ENCODE data around the gene SYN1. TPM values are rescaled to one million over a fixed set of nuclear protein-coding genes. Genes with fewer than 3 reads are reported as not detected.

The SYN1 gene
- polyA plus RNA-seq, 1 donor (not counting 4 experiments of a cell fraction or from before 2014, with no cell fraction given) = 0.07 TPM

GRCh38 chrX:47530049-47530448 is 89.6 kb downstream of the SYN1 start:
- no peaks in the 10 kb centered on the region for H3K36me3 ChIP-seq (ENCODE audit: control insufficient read depth in 2 of 2, extremely low read depth in 1 of 2, insufficient read depth in 2 of 2, low read length in 2 of 2)
- FAIRE-seq = no peak
- H3K9me1 ChIP-seq (ENCODE audit: control insufficient read depth, extremely low read depth, insufficient read depth, low read length) = no peaks in the 10 kb centered on the region
- H3K27me3 ChIP-seq (ENCODE audit: control insufficient read depth, extremely low read depth, insufficient read depth, low read length) = no peaks in the 10 kb centered on the region
- no peak overlapping the region for H3K9ac ChIP-seq (ENCODE audit: control insufficient read depth, extremely low read depth, insufficient read depth, low read length)
- H3K4me3 ChIP-seq (ENCODE audit: control insufficient read depth in 2 of 3, extremely low read depth in 1 of 3, insufficient read depth in 2 of 3, low read depth in 1 of 3, low read length in 3 of 3) = no peak overlapping the region
- no peaks in the 10 kb centered on the region for H3K4me1 ChIP-seq (ENCODE audit: control insufficient read depth, extremely low read depth, insufficient read depth, low read length)
- H2AFZ ChIP-seq (ENCODE audit: control insufficient read depth, low read length) = no peak overlapping the region
- no peak overlapping the region for H3K27ac ChIP-seq (ENCODE audit: control insufficient read depth, insufficient read depth, low read length)
- H3K4me2 ChIP-seq (ENCODE audit: control insufficient read depth, extremely low read depth, insufficient read depth, low read depth, low read length) = no peak overlapping the region
- no peaks in the 10 kb centered on the region for H3K9me3 ChIP-seq (ENCODE audit: control insufficient read depth, low read depth, low read length)
- DNase-seq (ENCODE audit: low read depth, low spot score) = no peak
- no peaks in the 10 kb centered on the region for H4K20me1 ChIP-seq (ENCODE audit: control insufficient read depth, extremely low read depth, insufficient read depth, low read length)
- TF ChIP-seq CTCF (optimal IDR thresholded peaks at IDR 0.05 in 1 of 3, IDR thresholded peaks at IDR 0.05 in 1 of 3, conservative IDR thresholded peaks at IDR 0.05 in 1 of 3; ENCODE audit: extremely low read depth in 1 of 3, insufficient read depth in 2 of 3, low read length in 3 of 3) = no peak
- TF ChIP-seq EZH2 (IDR thresholded peaks at IDR 0.05; ENCODE audit: low read length) = no peak
- dilution Hi-C loops (cut with MboI; ENCODE audit: extremely low pct_ligation_motif_present, low sequenced_read_pairs) = no loop called here
- H3K79me2 ChIP-seq (ENCODE audit: control insufficient read depth, insufficient read depth, low read length) = no peaks in the 10 kb centered on the region

- H3K4me1 ChIP-seq (ENCODE audit: control insufficient read depth, extremely low read depth, insufficient read depth, low read length) = no peaks in the 10 kb centered on the region
- no peak for DNase-seq (ENCODE audit: low read depth, low spot score)
- H3K9me3 ChIP-seq (ENCODE audit: control insufficient read depth, low read depth, low read length) = no peaks in the 10 kb centered on the region
- no peak overlapping the region for H3K4me2 ChIP-seq (ENCODE audit: control insufficient read depth, extremely low read depth, insufficient read depth, low read depth, low read length)
- FAIRE-seq = no peak
- H4K20me1 ChIP-seq (ENCODE audit: control insufficient read depth, extremely low read depth, insufficient read depth, low read length) = no peaks in the 10 kb centered on the region
- H3K27ac ChIP-seq (ENCODE audit: control insufficient read depth, insufficient read depth, low read length) = no peak overlapping the region
- TF ChIP-seq EZH2 (IDR thresholded peaks at IDR 0.05; ENCODE audit: low read length) = no peak
- H3K79me2 ChIP-seq (ENCODE audit: control insufficient read depth, insufficient read depth, low read length) = no peaks in the 10 kb centered on the region
- dilution Hi-C loops (cut with MboI; ENCODE audit: extremely low pct_ligation_motif_present, low sequenced_read_pairs) = no loop called here
- H3K9ac ChIP-seq (ENCODE audit: control insufficient read depth, extremely low read depth, insufficient read depth, low read length) = no peak overlapping the region
- H3K4me3 ChIP-seq (ENCODE audit: control insufficient read depth in 2 of 3, extremely low read depth in 1 of 3, insufficient read depth in 2 of 3, low read depth in 1 of 3, low read length in 3 of 3) = no peak overlapping the region
- H2AFZ ChIP-seq (ENCODE audit: control insufficient read depth, low read length) = no peak overlapping the region
- H3K36me3 ChIP-seq (ENCODE audit: control insufficient read depth in 2 of 2, extremely low read depth in 1 of 2, insufficient read depth in 2 of 2, low read length in 2 of 2) = no peaks in the 10 kb centered on the region
- no peaks in the 10 kb centered on the region for H3K9me1 ChIP-seq (ENCODE audit: control insufficient read depth, extremely low read depth, insufficient read depth, low read length)
- no peaks in the 10 kb centered on the region for H3K27me3 ChIP-seq (ENCODE audit: control insufficient read depth, extremely low read depth, insufficient read depth, low read length)
These were observed 90.1 kb downstream of the SYN1 start for GRCh38 chrX:47529548-47529947.

GRCh38 chrX:47523713-47524166 is 95.9 kb downstream of the SYN1 start:
- no peak overlapping the region for H3K27ac ChIP-seq (ENCODE audit: control insufficient read depth, insufficient read depth, low read length)
- H3K4me1 ChIP-seq (ENCODE audit: control insufficient read depth, extremely low read depth, insufficient read depth, low read length) = peaks cover 3% of the 10 kb centered on the region
- DNase-seq (ENCODE audit: low read depth, low spot score) (no peak), FAIRE-seq (no peak)
- no peaks in the 10 kb centered on the region for H3K36me3 ChIP-seq (ENCODE audit: control insufficient read depth in 2 of 2, extremely low read depth in 1 of 2, insufficient read depth in 2 of 2, low read length in 2 of 2)
- H4K20me1 ChIP-seq (ENCODE audit: control insufficient read depth, extremely low read depth, insufficient read depth, low read length) = no peaks in the 10 kb centered on the region
- H3K9me3 ChIP-seq (ENCODE audit: control insufficient read depth, low read depth, low read length) = no peaks in the 10 kb centered on the region
- peak overlapping the region; percentile 33 for H3K9ac ChIP-seq (ENCODE audit: control insufficient read depth, extremely low read depth, insufficient read depth, low read length)
- peak overlapping the region; percentile 33 to 52 (median 43) for H3K4me3 ChIP-seq (ENCODE audit: control insufficient read depth in 2 of 3, extremely low read depth in 1 of 3, insufficient read depth in 2 of 3, low read depth in 1 of 3, low read length in 3 of 3)
- dilution Hi-C loops (cut with MboI; ENCODE audit: extremely low pct_ligation_motif_present, low sequenced_read_pairs) = no loop called here
- no peaks in the 10 kb centered on the region for H3K79me2 ChIP-seq (ENCODE audit: control insufficient read depth, insufficient read depth, low read length)
- H3K27me3 ChIP-seq (ENCODE audit: control insufficient read depth, extremely low read depth, insufficient read depth, low read length) = no peaks in the 10 kb centered on the region
- H2AFZ ChIP-seq (ENCODE audit: control insufficient read depth, low read length) = peak overlapping the region; percentile 62
- no peak for TF ChIP-seq CTCF (optimal IDR thresholded peaks at IDR 0.05 in 1 of 3, IDR thresholded peaks at IDR 0.05 in 1 of 3, conservative IDR thresholded peaks at IDR 0.05 in 1 of 3; ENCODE audit: extremely low read depth in 1 of 3, insufficient read depth in 2 of 3, low read length in 3 of 3)
- no peak for TF ChIP-seq EZH2 (IDR thresholded peaks at IDR 0.05; ENCODE audit: low read length)
- H3K9me1 ChIP-seq (ENCODE audit: control insufficient read depth, extremely low read depth, insufficient read depth, low read length) = no peaks in the 10 kb centered on the region
- peak overlapping the region; percentile 54 for H3K4me2 ChIP-seq (ENCODE audit: control insufficient read depth, extremely low read depth, insufficient read depth, low read depth, low read length)
